ENCODE data around the gene IL1RAP. TPM values are rescaled to one million over a fixed set of nuclear protein-coding genes. Genes with fewer than 3 reads are reported as not detected.

IL1RAP gene
- total RNA-seq, 1 donor from 2014 or later = 15.0 TPM

- H3K27me3 Mint-ChIP-seq (ENCODE audit: low read depth) = no peaks in the 10 kb centered on the region
- no peaks in the 10 kb centered on the region for H3K36me3 Mint-ChIP-seq
- no peak for DNase-seq (ENCODE audit: low spot score in 2 of 2, unreplicated experiment in 2 of 2)
- no peak overlapping the region for H3K4me3 Mint-ChIP-seq
- H3K9me3 Mint-ChIP-seq = peaks cover 8% of the 10 kb centered on the region
- peaks cover 13% of the 10 kb centered on the region for H3K4me1 Mint-ChIP-seq
- no peak overlapping the region for H3K27ac Mint-ChIP-seq
- TF ChIP-seq CTCF (IDR thresholded peaks at IDR 0.05; ENCODE audit: unreplicated experiment) = no peak
These were observed 81.4 kb downstream of the IL1RAP start for GRCh38 chr3:190595179-190595795.

GRCh38 chr3:190595807-190596206, 81.9 kb downstream of the IL1RAP start:
- Mint-ChIP-seq H3K36me3 (no peaks in the 10 kb centered on the region), H3K27me3 (ENCODE audit: low read depth) (no peaks in the 10 kb centered on the region), H3K4me1 (peaks cover 13% of the 10 kb centered on the region), H3K4me3 (no peak overlapping the region), H3K27ac (no peak overlapping the region), H3K9me3 (peaks cover 8% of the 10 kb centered on the region)
- DNase-seq (ENCODE audit: low spot score in 2 of 2, unreplicated experiment in 2 of 2) = no peak
- TF ChIP-seq CTCF (IDR thresholded peaks at IDR 0.05; ENCODE audit: unreplicated experiment) = no peak

- Mint-ChIP-seq H3K4me3 (no peak overlapping the region), H3K36me3 (no peaks in the 10 kb centered on the region), H3K27ac (no peak overlapping the region), H3K9me3 (peaks cover 8% of the 10 kb centered on the region), H3K4me1 (peaks cover 14% of the 10 kb centered on the region), H3K27me3 (ENCODE audit: low read depth) (no peaks in the 10 kb centered on the region)
- no peak for TF ChIP-seq CTCF (IDR thresholded peaks at IDR 0.05; ENCODE audit: unreplicated experiment)
- DNase-seq (ENCODE audit: low spot score in 2 of 2, unreplicated experiment in 2 of 2) = no peak
These were observed 82.7 kb downstream of the IL1RAP start for GRCh38 chr3:190596349-190597285.

- Mint-ChIP-seq H3K4me1 (peaks cover 17% of the 10 kb centered on the region), H3K9me3 (peaks cover 8% of the 10 kb centered on the region)
These were observed 83.4 kb downstream of the IL1RAP start for GRCh38 chr3:190597291-190597690.

GRCh38 chr3:190601622-190602021, 87.7 kb downstream of the IL1RAP start:
- Mint-ChIP-seq H3K27me3 (ENCODE audit: low read depth) (no peaks in the 10 kb centered on the region), H3K4me3 (no peak overlapping the region), H3K9me3 (peaks cover 14% of the 10 kb centered on the region), H3K4me1 (peaks cover 9% of the 10 kb centered on the region), H3K27ac (no peak overlapping the region), H3K36me3 (peaks cover 12% of the 10 kb centered on the region)
- no peak for DNase-seq (ENCODE audit: low spot score in 2 of 2, unreplicated experiment in 2 of 2)
- no peak for TF ChIP-seq CTCF (IDR thresholded peaks at IDR 0.05; ENCODE audit: unreplicated experiment)

More at GRCh38 chr3:190597291-190597690, 83.4 kb downstream of the IL1RAP start:
- DNase-seq (ENCODE audit: low spot score in 2 of 2, unreplicated experiment in 2 of 2) = no peak
- no peak overlapping the region for H3K27ac Mint-ChIP-seq
- H3K36me3 Mint-ChIP-seq = no peaks in the 10 kb centered on the region
- no peak for TF ChIP-seq CTCF (IDR thresholded peaks at IDR 0.05; ENCODE audit: unreplicated experiment)
- no peaks in the 10 kb centered on the region for H3K27me3 Mint-ChIP-seq (ENCODE audit: low read depth)
- H3K4me3 Mint-ChIP-seq = no peak overlapping the region

Data from mesothelial cell of epicardium (in vitro differentiated cells).